HG03039 (cell line): Measurements from ENCODE around the gene SUCLG2.

Experiments
- ATAC-seq: cut with Tn5 transposase; IDR thresholded peaks from one replicate; pipeline ENCODE4 v1.9.1; 2021; ENCODE audit warnings: mild to moderate bottlenecking, moderate library complexity; ENCODE audit not compliant: unreplicated experiment

Gene SUCLG2

GRCh38 chr3:67461667-67462142 lies 192.7 kb downstream of the SUCLG2 start:
- ATAC-seq, result no peak

GRCh38 chr3:67460841-67461510 lies 193.4 kb downstream of the SUCLG2 start:
- no peak for ATAC-seq

- ATAC-seq, result no peak
Measured at GRCh38 chr3:67459796-67460195, 194.6 kb downstream of the SUCLG2 start.

GRCh38 chr3:67458896-67459530 lies 195.4 kb downstream of the SUCLG2 start:
- ATAC-seq, result no peak

GRCh38 chr3:67458408-67458807 lies 196.0 kb downstream of the SUCLG2 start:
- ATAC-seq, result no peak

- ATAC-seq, result no peak
Measured at GRCh38 chr3:67453628-67454027, 200.8 kb downstream of the SUCLG2 start.

- ATAC-seq, result no peak
Measured at GRCh38 chr3:67450153-67450552, 204.3 kb downstream of the SUCLG2 start.

GRCh38 chr3:67447393-67447792 lies 207.0 kb downstream of the SUCLG2 start:
- no peak for ATAC-seq

GRCh38 chr3:67437789-67438188 lies 216.6 kb downstream of the SUCLG2 start:
- ATAC-seq, result no peak

- ATAC-seq, result no peak
Measured at GRCh38 chr3:67437090-67437489, 217.3 kb downstream of the SUCLG2 start.

GRCh38 chr3:67433109-67433508 lies 221.3 kb downstream of the SUCLG2 start:
- no peak for ATAC-seq

GRCh38 chr3:67431887-67432286 lies 222.5 kb downstream of the SUCLG2 start:
- no peak for ATAC-seq

- no peak for ATAC-seq
Measured at GRCh38 chr3:67423722-67424121, 230.7 kb downstream of the SUCLG2 start.

GRCh38 chr3:67421912-67422311 lies 232.5 kb downstream of the SUCLG2 start:
- no peak for ATAC-seq

- ATAC-seq, result no peak
Measured at GRCh38 chr3:67419779-67420178, 234.6 kb downstream of the SUCLG2 start.

- no peak for ATAC-seq
Measured at GRCh38 chr3:67419218-67419529, 235.2 kb downstream of the SUCLG2 start.

GRCh38 chr3:67418426-67419217 lies 235.8 kb downstream of the SUCLG2 start:
- no peak for ATAC-seq

- ATAC-seq, result no peak
Measured at GRCh38 chr3:67416703-67417102, 237.7 kb downstream of the SUCLG2 start.

GRCh38 chr3:67415511-67415910 lies 238.9 kb downstream of the SUCLG2 start:
- no peak for ATAC-seq

- ATAC-seq, result no peak
Measured at GRCh38 chr3:67414740-67415139, 239.7 kb downstream of the SUCLG2 start.

- ATAC-seq, result no peak
Measured at GRCh38 chr3:67405193-67405592, 249.2 kb downstream of the SUCLG2 start.

GRCh38 chr3:67402873-67403272 lies 251.5 kb downstream of the SUCLG2 start:
- ATAC-seq, result no peak
